Astrocyte (in vitro differentiated cells and primary cell): Measurements from ENCODE around the gene SH3GLB2.

Experiments
- CTCF ChIP-seq: IDR thresholded peaks from 2 replicates; pipeline ENCODE4 v1.5.1; 2011; ENCODE audit warnings: low read depth, mild to moderate bottlenecking, inconsistent platforms, low read length, moderate library complexity; ENCODE audit not compliant: insufficient read depth
- EZH2 ChIP-seq: IDR thresholded peaks from 2 replicates; pipeline ENCODE4 v1.6.1; 2012; ENCODE audit warnings: mild to moderate bottlenecking, low read length, inconsistent platforms; ENCODE audit not compliant: insufficient read depth

- TF ChIP-seq CTCF: no peak
- no peak for TF ChIP-seq EZH2
These were observed 19.6 kb downstream of the SH3GLB2 start for GRCh38 chr9:129008469-129008965.
